Activated naive CD4-positive, alpha-beta T cell treated with anti-CD3 and anti-CD28 coated beads for 36 hours (primary cell): ENCODE data around the gene SKAP1. TPM values are rescaled to one million over a fixed set of nuclear protein-coding genes. Genes with fewer than 3 reads are reported as not detected.
"Not testable (repeated sequence)": the region's sequence is repeated elsewhere in the genome, so short reads cannot be mapped to it uniquely, and the experiment has no call there.

Source experiments
- CTCF ChIA-PET: fragments of 350-600 bp; sonication (Branson Sonifier 250); formaldehyde crosslinking; loops from one replicate; lab custom pipeline; 2021; ENCODE audit warnings: antibody characterized with exemption; lab: Charles Lee
- DNase-seq: peaks from one replicate; pipeline ENCODE4 v3.0.0-alpha.2; 2020
- H3K27ac Mint-ChIP-seq: one replicate; pipeline ENCODE4 v1.8.0; 2021; ENCODE audit warnings: mild to moderate bottlenecking, mixed read lengths
- H3K27me3 Mint-ChIP-seq: one replicate; pipeline ENCODE4 v1.8.0; 2021; ENCODE audit warnings: low read depth, mixed read lengths
- H3K36me3 Mint-ChIP-seq: one replicate; pipeline ENCODE4 v1.8.0; 2021; ENCODE audit warnings: low read depth, mixed read lengths
- H3K4me1 Mint-ChIP-seq: one replicate; pipeline ENCODE4 v1.8.0; 2021; ENCODE audit warnings: low read depth, mixed read lengths
- H3K4me3 Mint-ChIP-seq: one replicate; pipeline ENCODE4 v1.8.0; 2021; ENCODE audit warnings: mild to moderate bottlenecking, moderate library complexity, mixed read lengths
- H3K9me3 Mint-ChIP-seq: one replicate; pipeline ENCODE4 v1.8.0; 2021; ENCODE audit warnings: mixed read lengths
- intact Hi-C: fragments of 100-400 bp; cut with micrococcal nuclease; formaldehyde crosslinking; loops from one replicate; pipeline ENCODE4 v1.15.1; 2023
- total RNA-seq, 2 experiments: library from RNA; stranded (reverse); gene quantifications; one replicate each; pipeline ENCODE4 v1.2.3, GENCODE V29; 2021

SKAP1 gene
- total RNA-seq, 2 experiments from 2014 or later: 60.3 to 60.5 TPM

DNA sequence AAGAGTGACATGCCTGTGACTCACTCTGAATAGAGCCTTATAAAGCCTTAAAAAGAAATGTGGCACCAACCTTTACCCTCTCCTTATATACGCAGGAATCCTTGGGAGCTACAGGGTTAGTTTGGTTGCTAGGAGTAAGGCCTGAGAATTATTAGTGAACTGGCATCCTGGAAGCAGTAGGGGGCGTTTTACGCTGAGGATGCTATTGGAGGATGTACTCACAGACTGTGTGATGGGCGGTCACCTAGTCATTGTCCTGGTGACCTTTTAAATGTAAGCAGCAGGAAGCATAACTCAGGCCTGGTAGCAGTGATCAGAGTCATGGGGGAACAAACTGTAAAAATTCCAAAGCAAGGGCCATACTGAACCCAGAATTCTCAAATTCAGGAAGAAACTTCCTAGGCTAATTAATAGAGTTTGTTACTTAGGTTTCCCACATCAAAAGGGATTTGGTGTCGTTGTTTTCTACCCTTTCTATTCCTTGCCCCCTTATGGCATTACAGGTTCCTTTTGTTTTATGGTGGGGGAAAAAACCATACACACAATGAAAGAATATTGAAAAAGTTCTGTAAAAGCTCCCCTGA, 168.6 kb downstream of the SKAP1 start:
- H3K9me3 Mint-ChIP-seq: no peaks in the 10 kb centered on the region
- peak; percentile 25 for DNase-seq
- no peak overlapping the region for H3K27ac Mint-ChIP-seq
- peaks cover 18% of the 10 kb centered on the region for H3K4me1 Mint-ChIP-seq
- CTCF ChIA-PET: interaction anchor here (0.6 to 3.3 kb wide), 3 partner anchors 14 to 332 kb away, joined by 3 to 18 read pairs (median 3); partner anchors contain the start of gene HOXB5
- intact Hi-C loops: loop anchor here (5.0 kb wide), 1 partner anchor 41 kb away; no protein-coding TSS in a partner anchor
- no peaks in the 10 kb centered on the region for H3K27me3 Mint-ChIP-seq
- no peak overlapping the region for H3K4me3 Mint-ChIP-seq
- no peaks in the 10 kb centered on the region for H3K36me3 Mint-ChIP-seq

- Mint-ChIP-seq H3K36me3 (no peaks in the 10 kb centered on the region), H3K27ac (no peak overlapping the region), H3K27me3 (no peaks in the 10 kb centered on the region), H3K9me3 (no peaks in the 10 kb centered on the region), H3K4me1 (peaks cover 5% of the 10 kb centered on the region), H3K4me3 (no peak overlapping the region)
- DNase-seq: peak; percentile 18
- CTCF ChIA-PET: interaction anchor here (0.6 to 1.8 kb wide), 19 partner anchors 9 to 618 kb away, joined by 3 to 9 read pairs (median 4); partner anchors contain the start of gene HOXB5
- intact Hi-C loops: loop anchor here (5.0 kb wide), 1 partner anchor 43 kb away; no protein-coding TSS in a partner anchor
These were observed 170.2 kb downstream of the SKAP1 start for GRCh38 chr17:48259694-48260291.

DNA sequence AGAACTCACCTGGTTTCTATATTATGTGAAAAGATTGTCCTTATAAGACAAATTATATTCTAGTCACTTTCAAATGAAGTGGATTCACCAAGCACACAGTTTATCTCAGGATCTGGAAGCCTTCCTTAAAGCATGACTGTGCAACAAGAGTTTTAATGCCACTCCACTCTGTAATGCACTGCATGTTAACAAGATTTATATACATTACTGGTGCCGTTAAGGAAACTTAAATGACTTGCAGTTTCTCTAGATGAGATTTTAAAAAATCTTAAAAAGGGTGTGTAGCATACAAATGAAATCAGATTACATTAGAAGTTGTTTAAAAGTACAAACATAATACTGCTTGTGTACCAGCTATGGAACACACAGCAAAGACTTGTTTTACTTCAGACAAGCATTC, 171.7 kb downstream of the SKAP1 start:
- Mint-ChIP-seq H3K27ac (no peak overlapping the region), H3K27me3 (no peaks in the 10 kb centered on the region), H3K9me3 (no peaks in the 10 kb centered on the region), H3K4me3 (no peak overlapping the region), H3K36me3 (no peaks in the 10 kb centered on the region), H3K4me1 (no peaks in the 10 kb centered on the region)
- intact Hi-C loops: no loop called here
- no peak for DNase-seq
- CTCF ChIA-PET: interaction anchor here (0.9 to 1.8 kb wide), 2 partner anchors 14 to 36 kb away, joined by 3 to 9 read pairs; no protein-coding TSS in a partner anchor

DNA sequence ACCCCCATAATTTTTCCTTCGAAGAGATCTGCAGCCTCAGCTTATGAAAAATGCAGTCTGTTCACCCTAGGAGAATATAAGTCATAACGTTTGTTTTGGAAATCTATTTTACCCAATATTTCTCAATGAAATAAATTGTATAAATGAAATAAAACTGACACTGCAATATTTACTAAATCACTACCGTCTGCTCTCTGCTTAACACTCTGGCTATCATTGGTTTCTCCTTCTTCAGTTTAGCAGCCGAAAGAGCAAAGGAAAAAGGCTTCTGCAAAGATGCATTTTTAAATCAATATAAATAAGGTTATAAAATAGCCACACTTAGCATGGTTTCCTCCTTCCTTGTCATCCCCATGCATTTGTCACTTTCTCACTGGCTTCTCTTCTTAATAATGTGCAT, 174.3 kb downstream of the SKAP1 start:
- no peak overlapping the region for H3K4me3 Mint-ChIP-seq

DNA sequence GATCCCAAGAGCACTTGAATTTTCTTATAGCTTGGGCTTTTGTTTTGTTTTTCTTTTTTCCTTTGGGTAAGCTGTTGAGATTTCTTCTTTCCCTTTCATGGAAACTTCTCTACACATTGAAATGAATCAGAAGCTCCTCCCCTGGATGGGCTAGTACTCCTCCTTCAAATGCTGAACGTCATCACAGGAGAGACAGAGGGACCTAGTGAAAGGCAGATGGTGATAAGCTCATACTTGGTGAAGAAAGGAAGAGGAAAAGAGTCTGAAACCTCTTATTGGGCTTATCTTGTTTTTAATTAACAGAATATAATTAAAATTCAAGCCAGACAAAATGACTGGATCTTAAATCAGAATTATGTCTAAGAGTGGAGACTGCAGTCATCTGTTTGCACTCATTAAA, 175.1 kb downstream of the SKAP1 start:
- DNase-seq: no peak
- H3K27me3 Mint-ChIP-seq: no peaks in the 10 kb centered on the region
- peaks cover 2% of the 10 kb centered on the region for H3K4me1 Mint-ChIP-seq
- intact Hi-C loops: no loop called here
- no peak overlapping the region for H3K27ac Mint-ChIP-seq
- no peaks in the 10 kb centered on the region for H3K36me3 Mint-ChIP-seq
- no peaks in the 10 kb centered on the region for H3K9me3 Mint-ChIP-seq
- CTCF ChIA-PET: no interaction called here
- H3K4me3 Mint-ChIP-seq: no peak overlapping the region

More for the DNA sequence above, 174.3 kb downstream of the SKAP1 start:
- Mint-ChIP-seq H3K27me3 (no peaks in the 10 kb centered on the region), H3K4me1 (peaks cover 2% of the 10 kb centered on the region), H3K27ac (no peak overlapping the region), H3K36me3 (no peaks in the 10 kb centered on the region), H3K9me3 (no peaks in the 10 kb centered on the region)
- DNase-seq: no peak
- intact Hi-C loops: no loop called here
- CTCF ChIA-PET: no interaction called here

DNA sequence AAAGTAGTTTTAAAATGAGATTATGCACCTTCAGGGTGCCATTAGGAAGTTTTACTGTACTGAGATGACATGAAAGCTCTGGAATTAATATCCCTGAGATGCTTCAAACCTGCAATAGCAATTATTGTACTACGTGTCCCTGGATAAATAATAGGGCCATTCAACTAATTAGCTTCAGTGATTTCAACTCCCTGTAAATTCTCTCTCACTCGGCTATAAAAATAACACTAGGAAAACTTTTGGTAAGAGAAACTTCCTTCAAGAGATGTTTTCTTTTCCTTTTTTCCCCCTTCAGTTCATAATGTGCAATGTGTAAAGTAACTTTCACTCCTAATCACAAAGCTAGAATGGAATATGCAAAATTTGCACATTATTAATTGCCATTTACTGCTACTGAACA, 176.0 kb downstream of the SKAP1 start:
- Mint-ChIP-seq H3K36me3 (no peaks in the 10 kb centered on the region), H3K27ac (no peak overlapping the region), H3K4me3 (no peak overlapping the region), H3K27me3 (no peaks in the 10 kb centered on the region), H3K9me3 (no peaks in the 10 kb centered on the region), H3K4me1 (peaks cover 2% of the 10 kb centered on the region)
- intact Hi-C loops: no loop called here
- no peak for DNase-seq
- CTCF ChIA-PET: no interaction called here

DNA sequence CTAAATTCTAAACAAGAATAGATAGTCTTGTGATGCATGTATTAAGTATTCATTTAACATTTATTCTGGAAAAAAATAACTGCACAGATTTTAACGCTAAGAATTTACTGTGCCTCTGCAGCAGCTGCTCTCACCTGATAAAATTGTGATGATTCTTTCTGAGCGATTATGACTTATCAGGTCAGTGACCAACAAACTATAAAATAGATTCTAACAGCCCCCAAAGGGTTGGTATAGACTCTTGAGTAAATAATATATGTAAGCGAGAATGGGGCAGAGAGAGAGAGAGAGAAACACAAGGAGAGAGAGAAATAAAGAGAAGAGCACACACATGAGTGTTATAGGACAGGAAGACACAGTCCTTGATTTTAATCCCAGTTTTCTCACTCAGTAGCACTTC, 178.1 kb downstream of the SKAP1 start:
- H3K4me1 Mint-ChIP-seq: peaks cover 3% of the 10 kb centered on the region
- CTCF ChIA-PET: interaction anchor here (1.1 to 1.6 kb wide), 3 partner anchors 11 to 67 kb away, joined by 3 to 6 read pairs (median 5); no protein-coding TSS in a partner anchor
- DNase-seq: no peak
- H3K27me3 Mint-ChIP-seq: no peaks in the 10 kb centered on the region
- H3K27ac Mint-ChIP-seq: no peak overlapping the region
- no peaks in the 10 kb centered on the region for H3K36me3 Mint-ChIP-seq
- intact Hi-C loops: no loop called here
- no peaks in the 10 kb centered on the region for H3K9me3 Mint-ChIP-seq
- no peak overlapping the region for H3K4me3 Mint-ChIP-seq

- peaks cover 9% of the 10 kb centered on the region for H3K4me1 Mint-ChIP-seq
- H3K4me3 Mint-ChIP-seq: no peak overlapping the region
- H3K36me3 Mint-ChIP-seq: no peaks in the 10 kb centered on the region
- H3K27me3 Mint-ChIP-seq: no peaks in the 10 kb centered on the region
- H3K27ac Mint-ChIP-seq: no peak overlapping the region
- DNase-seq: no peak
- intact Hi-C loops: no loop called here
- CTCF ChIA-PET: interaction anchor here (1.1 to 1.6 kb wide), 3 partner anchors 10 to 342 kb away, joined by 3 to 6 read pairs (median 3); partner anchors contain the start of gene HOXB5
- H3K9me3 Mint-ChIP-seq: no peaks in the 10 kb centered on the region
These were observed 179.1 kb downstream of the SKAP1 start for GRCh38 chr17:48250949-48251348.

DNA sequence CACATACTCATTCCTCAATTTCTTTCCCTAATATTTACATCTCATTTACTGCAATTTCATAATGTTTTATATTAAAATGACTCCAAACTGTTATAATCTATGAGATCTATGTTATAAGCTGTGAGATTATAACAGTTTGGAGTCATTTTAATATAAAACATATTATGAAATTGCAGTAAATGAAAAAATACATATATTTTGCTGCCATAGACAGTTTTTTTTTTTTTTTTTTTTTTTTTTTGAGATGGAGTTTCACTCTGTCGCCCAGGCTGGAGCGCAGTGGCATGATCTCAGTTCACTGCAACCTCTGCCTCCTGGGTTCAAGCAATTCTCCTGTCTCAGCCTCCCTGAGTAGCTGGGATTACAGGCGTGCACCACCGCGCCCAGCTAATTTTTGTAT, 180.0 kb downstream of the SKAP1 start:
- H3K9me3 Mint-ChIP-seq, H3K27me3 Mint-ChIP-seq, DNase-seq, H3K27ac Mint-ChIP-seq, H3K36me3 Mint-ChIP-seq, intact Hi-C loops, H3K4me3 Mint-ChIP-seq: not testable (repeated sequence)
- H3K4me1 Mint-ChIP-seq: peaks cover 13% of the 10 kb centered on the region
- CTCF ChIA-PET: interaction anchor here (0.7 to 2.0 kb wide), 4 partner anchors 9 to 343 kb away, joined by 3 to 5 read pairs (median 4); partner anchors contain the start of gene HOXB5

- H3K9me3 Mint-ChIP-seq: no peaks in the 10 kb centered on the region
- CTCF ChIA-PET: interaction anchor here (0.5 to 0.8 kb wide), 2 partner anchors 13 to 33 kb away, joined by 3 to 4 read pairs; no protein-coding TSS in a partner anchor
- H3K27ac Mint-ChIP-seq: no peak overlapping the region
- intact Hi-C loops: no loop called here
- H3K4me3 Mint-ChIP-seq: no peak overlapping the region
- no peaks in the 10 kb centered on the region for H3K27me3 Mint-ChIP-seq
- peaks cover 30% of the 10 kb centered on the region for H3K4me1 Mint-ChIP-seq
- DNase-seq: no peak
- no peaks in the 10 kb centered on the region for H3K36me3 Mint-ChIP-seq
These were observed 182.4 kb downstream of the SKAP1 start for GRCh38 chr17:48247603-48248002.

GRCh38 chr17:48247038-48247437, 183.0 kb downstream of the SKAP1 start:
- Mint-ChIP-seq H3K27me3 (no peaks in the 10 kb centered on the region), H3K36me3 (no peaks in the 10 kb centered on the region), H3K27ac (no peak overlapping the region), H3K9me3 (no peaks in the 10 kb centered on the region), H3K4me1 (peaks cover 36% of the 10 kb centered on the region), H3K4me3 (no peak overlapping the region)
- intact Hi-C loops: no loop called here
- no peak for DNase-seq
- CTCF ChIA-PET: interaction anchor here (0.8 to 1.8 kb wide), 3 partner anchors 12 to 25 kb away, joined by 3 to 5 read pairs (median 3); no protein-coding TSS in a partner anchor

DNA sequence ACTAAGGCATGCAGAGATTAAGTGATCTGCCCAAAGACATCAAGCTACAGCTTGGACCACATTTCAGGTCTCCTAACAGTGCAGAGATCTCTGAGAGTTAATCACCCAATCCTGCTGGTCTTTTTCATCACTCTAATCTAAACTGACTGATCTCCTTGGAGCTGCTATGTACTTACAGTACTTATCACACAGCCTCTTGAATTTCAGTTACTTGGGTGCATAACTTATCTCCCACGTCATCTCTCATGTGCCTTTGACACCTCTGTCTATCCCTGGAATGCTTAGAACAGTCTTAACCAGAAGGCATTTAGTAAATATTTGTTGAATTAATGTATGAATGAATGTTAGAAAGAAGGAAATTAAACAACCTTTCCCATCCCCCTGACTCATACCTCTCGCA, 183.4 kb downstream of the SKAP1 start:
- Mint-ChIP-seq H3K27ac (no peak overlapping the region), H3K36me3 (peaks cover 3% of the 10 kb centered on the region), H3K4me3 (no peak overlapping the region), H3K4me1 (peaks cover 40% of the 10 kb centered on the region), H3K27me3 (no peaks in the 10 kb centered on the region), H3K9me3 (no peaks in the 10 kb centered on the region)
- no peak for DNase-seq
- CTCF ChIA-PET: interaction anchor here (1.0 to 1.8 kb wide), 5 partner anchors 13 to 390 kb away, joined by 3 to 5 read pairs (median 3); no protein-coding TSS in a partner anchor
- intact Hi-C loops: no loop called here
